Astrocyte (in vitro differentiated cells and primary cell): Measurements from ENCODE around the gene PERM1.

Source experiments
- CTCF ChIP-seq: IDR thresholded peaks from 2 replicates; pipeline ENCODE4 v1.5.1; 2011; ENCODE audit warnings: low read depth, mild to moderate bottlenecking, inconsistent platforms, low read length, moderate library complexity; ENCODE audit not compliant: insufficient read depth
- EZH2 ChIP-seq: IDR thresholded peaks from 2 replicates; pipeline ENCODE4 v1.6.1; 2012; ENCODE audit warnings: mild to moderate bottlenecking, low read length, inconsistent platforms; ENCODE audit not compliant: insufficient read depth

DNA sequence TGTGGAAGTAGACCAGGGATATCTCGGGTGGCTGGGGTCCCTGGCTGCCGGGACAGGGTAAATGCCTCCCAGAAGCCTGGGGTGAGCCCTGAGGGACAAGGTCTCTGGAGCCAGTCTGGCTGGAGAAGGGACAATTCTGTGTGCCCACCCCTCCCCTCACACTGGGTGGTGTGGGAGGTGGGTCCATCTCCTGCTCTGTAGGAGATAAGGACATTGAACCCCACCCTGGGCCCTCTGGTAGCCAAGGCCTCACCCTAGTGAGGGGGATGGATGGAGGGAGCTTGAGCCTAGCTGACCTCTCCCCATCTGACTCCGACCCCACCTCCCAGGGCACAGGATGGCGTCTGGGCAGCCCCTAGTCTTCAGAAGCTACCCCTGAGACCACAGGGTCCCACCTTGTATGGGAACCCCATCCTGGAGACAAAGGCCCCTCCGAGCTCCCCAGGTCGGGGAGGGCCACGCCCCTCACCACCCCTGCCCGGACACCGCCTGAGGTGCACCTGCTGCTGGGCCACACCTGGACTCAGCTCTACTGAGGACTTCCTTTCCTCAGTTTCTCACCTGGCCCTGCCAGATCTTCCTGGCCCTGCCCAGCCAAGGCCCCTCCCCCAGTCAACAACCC, 42.4 kb upstream of the PERM1 start:
- TF ChIP-seq CTCF: no peak
- no peak for TF ChIP-seq EZH2
